K562 (cell line): ENCODE data around the gene MDK. TPM values are rescaled to one million over a fixed set of nuclear protein-coding genes. Genes with fewer than 3 reads are reported as not detected.

Experiments
- ATAC-seq: fragments of 200-7000 bp; cut with Tn5 transposase; 3 replicates; pipeline ENCODE4 v1.9.1; 2020; ENCODE audit warnings: moderate library complexity
- BruUV-seq: library from RNA; stranded (reverse); fragments of 400-500 nt; replicated peaks from 2 replicates; lab custom pipeline; 2021; lab: Mats Ljungman, UMichigan
- CTCF ChIA-PET: fragments of 300-600 bp; formaldehyde crosslinking; extraction: SDS; loops from one replicate; lab custom pipeline; 2021; ENCODE audit warnings: low intra/inter-chr PET ratio; lab: Yijun Ruan, JAX
- POLR2A ChIA-PET: fragments of 300-600, 350-650 bp; sonication (Branson Sonifier 250); formaldehyde crosslinking; extraction: SDS; loops from one replicate; lab custom pipeline; 2021; ENCODE audit warnings: antibody characterized with exemption, inconsistent platforms; lab: Yijun Ruan, JAX
- DNase-seq, 4 experiments: peaks; one replicate each; pipeline versions ENCODE4 v3.0.0 to v3.0.0-alpha.2; 2011 to 2018; ENCODE audit warnings: low spot score in 3 of 4, mixed read lengths in 3 of 4; ENCODE audit errors: extremely low read depth in 1 of 4
- FAIRE-seq: peaks from 2 replicates; lab custom pipeline; 2011; peaks lifted over from hg19 to GRCh38; lab: Jason Lieb, UNC
- H2AFZ ChIP-seq: 2 replicates; pipeline ENCODE4 v1.6.0; 2011; ENCODE audit warnings: low read depth, low read length, control low read depth, inconsistent platforms
- H3K27ac ChIP-seq: fragments of 200-600 bp; 3 replicates; pipeline ENCODE4 v1.8.0; 2011; ENCODE audit warnings: low read depth, mild to moderate bottlenecking, control low read depth, inconsistent platforms, low read length, moderate library complexity, mixed read lengths; ENCODE audit errors: extremely low read depth
- H3K27me3 ChIP-seq, 2 experiments: fragments of 300-600 bp in 1 of 2; 2 replicates in 1 of 2; 3 replicates in 1 of 2; pipeline versions ENCODE4 v1.6.0 to v1.8.0; 2011; ENCODE audit warnings: inconsistent platforms in 2 of 2, low read length in 2 of 2, mild to moderate bottlenecking in 1 of 2, mixed read lengths in 1 of 2, moderate library complexity in 1 of 2; ENCODE audit not compliant: control insufficient read depth in 2 of 2, insufficient read depth in 2 of 2
- H3K36me3 ChIP-seq: fragments of 300-600 bp; 3 replicates; pipeline ENCODE4 v1.8.0; 2011; ENCODE audit warnings: mild to moderate bottlenecking, low read length, inconsistent platforms; ENCODE audit not compliant: control insufficient read depth, insufficient read depth
- H3K4me1 ChIP-seq, 2 experiments: fragments of 200-600 bp in 1 of 2; replicated peaks in 1 of 2; 2 replicates in 1 of 2; 3 replicates in 1 of 2; pipeline versions ENCODE4 v1.5.1 to v1.8.0; 2011; ENCODE audit warnings: inconsistent platforms in 2 of 2, low read length in 2 of 2, mild to moderate bottlenecking in 1 of 2, mixed read lengths in 1 of 2, moderate library complexity in 1 of 2; ENCODE audit not compliant: control insufficient read depth in 2 of 2, insufficient read depth in 2 of 2
- H3K4me2 ChIP-seq: 2 replicates; pipeline ENCODE4 v1.6.1; 2011; ENCODE audit warnings: low read length, control low read depth, inconsistent platforms, mixed read lengths; ENCODE audit not compliant: insufficient read depth
- H3K4me3 ChIP-seq: fragments of 200-600 bp; sonication (generic), shearing (Covaris generic); 2 replicates; pipeline ENCODE4 v1.5.1; 2016; ENCODE audit warnings: control low read depth, inconsistent platforms
- H3K79me2 ChIP-seq: fragments of 200-600 bp; 3 replicates; pipeline ENCODE4 v1.8.0; 2011; ENCODE audit warnings: low read length, inconsistent platforms; ENCODE audit not compliant: control insufficient read depth, insufficient read depth
- H3K9ac ChIP-seq, 2 experiments: 2 replicates each; pipeline versions ENCODE4 v1.6.0 to v1.6.1; 2011; ENCODE audit warnings: low read depth in 2 of 2, low read length in 2 of 2, control low read depth in 1 of 2, inconsistent platforms in 1 of 2, mild to moderate bottlenecking in 1 of 2, mixed read lengths in 1 of 2; ENCODE audit not compliant: insufficient read depth in 1 of 2
- H3K9me1 ChIP-seq: one replicate; pipeline ENCODE4 v1.6.0; 2011; ENCODE audit warnings: inconsistent platforms, mild to moderate bottlenecking, low read length, moderate library complexity; ENCODE audit not compliant: control insufficient read depth, insufficient read depth
- H3K9me3 ChIP-seq: replicated peaks from 2 replicates; pipeline ENCODE4 v1.5.1; 2011; ENCODE audit warnings: low read depth, low read length, inconsistent platforms; ENCODE audit not compliant: control insufficient read depth, insufficient read depth
- H4K20me1 ChIP-seq: replicated peaks from 2 replicates; pipeline ENCODE4 v1.6.1; 2011; ENCODE audit warnings: low read length, inconsistent platforms, mixed read lengths; ENCODE audit not compliant: control insufficient read depth, insufficient read depth
- CBX1 ChIP-seq: sonication (generic); IDR thresholded peaks from 2 replicates; pipeline ENCODE4 v1.6.1; 2016; ENCODE audit warnings: antibody characterized with exemption, low read depth, mild to moderate bottlenecking
- MEF2D ChIP-seq: conservative IDR thresholded peaks from 2 replicates; pipeline ENCODE4 v1.6.1; 2016; ENCODE audit warnings: low read depth, missing genetic modification characterization, missing compliant biosample characterization
- WGBS: fragments of 100-300 bp; shearing (Covaris generic); methylation state at CpG from one replicate; pipeline ENCODE4 v1.1.6; 2016; ENCODE audit warnings: low coverage, mixed read lengths; ENCODE audit not compliant: insufficient coverage; ENCODE audit errors: missing lambda C conversion rate; 5-methylcytosine and 5-hydroxymethylcytosine counted together
- in situ Hi-C: fragments of 300-500 bp; cut with MboI; formaldehyde crosslinking; loops from 4 replicates; pipeline ENCODE4 v1.15.0; 2018; ENCODE audit warnings: inconsistent platforms, mixed read lengths
- intact Hi-C: fragments of 100-400 bp; cut with micrococcal nuclease; formaldehyde crosslinking; loops from 2 replicates; pipeline ENCODE4 v1.14.2; 2022
- polyA plus RNA-seq, 8 experiments: library from polyadenylated mRNA; depleted of rRNA in 4 of 8; stranded (reverse) in 5 of 8; unstranded in 3 of 8; fragments of >200 nt; fragmentation: Nextera tagmentation in 2 of 8; fragmentation: Illumina TruSeq in 1 of 8; extraction: Ambion mirVana in 2 of 8; extraction: Trizol in 1 of 8; gene quantifications; 2 replicates each; pipeline versions ENCODE4 v1.2.1 to v1.2.3, GENCODE V29; 2011 to 2014; ENCODE audit warnings: inconsistent platforms in 1 of 8, missing spikeins in 1 of 8
- total RNA-seq, 7 experiments: library from RNA; depleted of rRNA in 6 of 7; stranded (reverse); fragments of >200 nt in 6 of 7; fragmentation: Illumina TruSeq in 2 of 7; extraction: Trizol in 2 of 7; gene quantifications; 2 replicates each; pipeline versions ENCODE4 v1.2.1 to v1.2.3, GENCODE V29; 2011 to 2021; ENCODE audit warnings: low replicate concordance in 1 of 7
- TF ChIP-seq, protein P1 (sequence below), 2 experiments: IDR thresholded peaks in 1 of 2; conservative IDR thresholded peaks in 1 of 2; 2 replicates each; pipeline ENCODE4 v1.6.1; 2016; ENCODE audit warnings: low read depth in 2 of 2, mild to moderate bottlenecking in 1 of 2, missing compliant biosample characterization in 1 of 2, missing genetic modification characterization in 1 of 2, moderate library complexity in 1 of 2
- TF ChIP-seq, protein P2 (sequence below): fragments of 450-650 bp; IDR thresholded peaks from 2 replicates; pipeline ENCODE4 v1.6.1; 2016

MDK gene
- total and polyA plus RNA-seq, 9 of the 15 experiments (the other 6 are each of a cell fraction or from before 2014, with no cell fraction given): 20.7 to 700 (median 350) TPM

DNA sequence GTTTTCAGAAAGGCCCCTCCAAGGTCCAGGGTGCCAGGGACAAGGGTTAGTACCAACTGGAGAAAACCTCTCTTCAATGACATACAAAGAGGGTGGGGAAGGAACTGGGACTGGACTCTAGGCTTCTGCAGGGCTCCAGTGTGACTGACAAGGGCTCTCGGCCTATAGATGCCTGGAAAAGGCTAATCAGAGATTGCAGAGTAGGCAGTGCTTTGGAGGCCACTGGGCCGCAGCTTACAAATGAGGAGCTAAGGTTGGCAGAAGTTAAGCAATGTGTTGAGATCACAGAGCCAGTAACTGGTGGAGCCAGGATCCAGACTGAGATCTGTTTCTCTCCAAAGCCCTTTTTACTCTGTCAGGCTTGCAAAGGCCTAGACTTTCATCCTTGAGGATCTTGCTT is 41.7 kb upstream of the MDK start:
- POLR2A ChIA-PET: interaction anchor here (0.7 to 1.1 kb wide), 2 partner anchors 11 to 97 kb away, joined by 3 read pairs; no protein-coding TSS in a partner anchor
- H3K4me2 ChIP-seq: no peak overlapping the region

More for the DNA sequence above, 41.7 kb upstream of the MDK start:
- FAIRE-seq (no peak), DNase-seq (no peak)
- Histone ChIP-seq H3K79me2 (no peaks in the 10 kb centered on the region), H3K4me1 (peaks cover 16 to 27% of the 10 kb centered on the region in 2 experiments), H3K27ac (no peak overlapping the region), H3K27me3 (peaks cover 6 to 27% of the 10 kb centered on the region in 2 experiments; a peak in 4 of 5 replicates), H3K4me3 (no peak overlapping the region), H3K36me3 (no peaks in the 10 kb centered on the region), H3K9ac (no peak overlapping the region), H4K20me1 (no peaks in the 10 kb centered on the region)
- in situ Hi-C loops: no loop called here
- BruUV-seq: no TSS peak
- CTCF ChIA-PET: interaction anchor here (0.6 kb wide), 1 partner anchor 103 kb away, joined by 6 read pairs; no protein-coding TSS in a partner anchor
- WGBS: 30% methylated on average over 2 of the region's 2 CpGs
- no peak for TF ChIP-seq CBX1
- TF ChIP-seq, protein P1, sequence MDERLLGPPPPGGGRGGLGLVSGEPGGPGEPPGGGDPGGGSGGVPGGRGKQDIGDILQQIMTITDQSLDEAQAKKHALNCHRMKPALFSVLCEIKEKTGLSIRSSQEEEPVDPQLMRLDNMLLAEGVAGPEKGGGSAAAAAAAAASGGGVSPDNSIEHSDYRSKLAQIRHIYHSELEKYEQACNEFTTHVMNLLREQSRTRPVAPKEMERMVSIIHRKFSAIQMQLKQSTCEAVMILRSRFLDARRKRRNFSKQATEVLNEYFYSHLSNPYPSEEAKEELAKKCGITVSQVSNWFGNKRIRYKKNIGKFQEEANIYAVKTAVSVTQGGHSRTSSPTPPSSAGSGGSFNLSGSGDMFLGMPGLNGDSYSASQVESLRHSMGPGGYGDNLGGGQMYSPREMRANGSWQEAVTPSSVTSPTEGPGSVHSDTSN (CRISPR knock-in tag; IDR thresholded peaks at IDR 0.05; ENCODE audit: low read depth): no peak
- TF ChIP-seq, protein P1 (tag; conservative IDR thresholded peaks at IDR 0.05; ENCODE audit: low read depth): 0 out of 2 replicates have a peak, but pooled peaks have one; percentile 45
- TF ChIP-seq MEF2D (tag): no peak
- TF ChIP-seq, protein P2, sequence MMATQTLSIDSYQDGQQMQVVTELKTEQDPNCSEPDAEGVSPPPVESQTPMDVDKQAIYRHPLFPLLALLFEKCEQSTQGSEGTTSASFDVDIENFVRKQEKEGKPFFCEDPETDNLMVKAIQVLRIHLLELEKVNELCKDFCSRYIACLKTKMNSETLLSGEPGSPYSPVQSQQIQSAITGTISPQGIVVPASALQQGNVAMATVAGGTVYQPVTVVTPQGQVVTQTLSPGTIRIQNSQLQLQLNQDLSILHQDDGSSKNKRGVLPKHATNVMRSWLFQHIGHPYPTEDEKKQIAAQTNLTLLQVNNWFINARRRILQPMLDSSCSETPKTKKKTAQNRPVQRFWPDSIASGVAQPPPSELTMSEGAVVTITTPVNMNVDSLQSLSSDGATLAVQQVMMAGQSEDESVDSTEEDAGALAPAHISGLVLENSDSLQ: peak; percentile 84
- TF ChIP-seq, all 486 proteins: peak for 2
- ATAC-seq: peak; percentile 28; the same call in 1 of the 3 replicates
- no peak overlapping the region for H2AFZ ChIP-seq
- no peaks in the 10 kb centered on the region for H3K9me3 ChIP-seq
- H3K9me1 ChIP-seq: no peaks in the 10 kb centered on the region
- intact Hi-C loops: no loop called here
